HepG2 (cell line): Measurements from ENCODE around the gene GP1BA. TPM values are rescaled to one million over a fixed set of nuclear protein-coding genes. Genes with fewer than 3 reads are reported as not detected.

Source experiments
- ADNP ChIP-seq: sonication (generic); formaldehyde crosslinking; IDR thresholded peaks from 2 replicates; pipeline ENCODE4 v1.4.0; 2020; ENCODE audit warnings: missing genetic modification reagents
- CEBPB ChIP-seq: IDR thresholded peaks from 2 replicates; pipeline ENCODE4 v1.6.1; 2011; ENCODE audit warnings: low read depth, low read length, improper control_type of control experiment, borderline replicate concordance
- DR1 ChIP-seq: sonication (generic); formaldehyde crosslinking; IDR thresholded peaks from 2 replicates; pipeline ENCODE4 v1.8.0; 2021; ENCODE audit warnings: mild to moderate bottlenecking, missing genetic modification reagents, inconsistent platforms
- FOXO1 ChIP-seq: sonication (generic); formaldehyde crosslinking; IDR thresholded peaks from 2 replicates; pipeline ENCODE4 v1.4.0; 2020; ENCODE audit warnings: missing genetic modification reagents
- HDAC6 ChIP-seq: fragments of 200-600 bp; sonication (generic); IDR thresholded peaks from 2 replicates; pipeline ENCODE4 v1.7.0; 2017; ENCODE audit warnings: mild to moderate bottlenecking, antibody characterized with exemption, low read length, low read depth
- KDM5A ChIP-seq: fragments of 200-600 bp; sonication (generic); IDR thresholded peaks from 2 replicates; pipeline ENCODE4 v1.7.0; 2018; ENCODE audit warnings: antibody characterized with exemption, mild to moderate bottlenecking, low read length, borderline replicate concordance
- KLF12 ChIP-seq: sonication (generic); formaldehyde crosslinking; IDR thresholded peaks from 2 replicates; pipeline ENCODE4 v1.4.0; 2020; ENCODE audit warnings: missing genetic modification reagents, borderline replicate concordance
- MBNL3 ChIP-seq: fragments of 250-450 bp; sonication (Bioruptor Pico); conservative IDR thresholded peaks from 2 replicates; pipeline ENCODE4 v1.8.0; 2022; ENCODE audit warnings: mild to moderate bottlenecking, inconsistent platforms
- PRMT3 ChIP-seq: sonication (generic); formaldehyde crosslinking; IDR thresholded peaks from 2 replicates; pipeline ENCODE4 v1.8.1; 2022; ENCODE audit warnings: low read depth, mild to moderate bottlenecking, moderate library complexity, missing genetic modification reagents, borderline replicate concordance
- RFXAP ChIP-seq: sonication (generic); formaldehyde crosslinking; IDR thresholded peaks from 2 replicates; pipeline ENCODE4 v1.4.0; 2020; ENCODE audit warnings: missing genetic modification reagents, borderline replicate concordance
- RORA ChIP-seq: sonication (generic); formaldehyde crosslinking; IDR thresholded peaks from 2 replicates; pipeline ENCODE4 v1.5.0; 2020; ENCODE audit warnings: mild to moderate bottlenecking, missing genetic modification reagents, moderate library complexity
- SIN3B ChIP-seq: fragments of 150-350 bp; IDR thresholded peaks from 2 replicates; pipeline ENCODE4 v1.6.1; 2014; ENCODE audit warnings: low read length
- STAG1 ChIP-seq: sonication (generic); formaldehyde crosslinking; IDR thresholded peaks from 2 replicates; pipeline ENCODE4 v1.4.0; 2020; ENCODE audit warnings: missing genetic modification reagents
- TAF1 ChIP-seq: sonication (generic); formaldehyde crosslinking; IDR thresholded peaks from 2 replicates; pipeline ENCODE4 v1.4.0; 2020; ENCODE audit warnings: missing genetic modification reagents
- TRIM24 ChIP-seq: sonication (generic); formaldehyde crosslinking; IDR thresholded peaks from 2 replicates; pipeline ENCODE4 v1.8.0; 2022; ENCODE audit warnings: mild to moderate bottlenecking, missing genetic modification reagents
- YEATS4 ChIP-seq: sonication (generic); formaldehyde crosslinking; IDR thresholded peaks from 2 replicates; pipeline ENCODE4 v1.4.0; 2020; ENCODE audit warnings: missing genetic modification reagents, borderline replicate concordance
- ZNF607 ChIP-seq: sonication (generic); formaldehyde crosslinking; IDR thresholded peaks from 2 replicates; pipeline ENCODE4 v1.5.1; 2020; ENCODE audit warnings: missing genetic modification reagents, mild to moderate bottlenecking, borderline replicate concordance
- ZNF780A ChIP-seq: sonication (generic); formaldehyde crosslinking; IDR thresholded peaks from 2 replicates; pipeline ENCODE4 v1.8.0; 2022; ENCODE audit warnings: mild to moderate bottlenecking, missing genetic modification reagents, moderate library complexity
- ZNF816 ChIP-seq: sonication (generic); formaldehyde crosslinking; IDR thresholded peaks from 2 replicates; pipeline ENCODE4 v1.8.0; 2022; ENCODE audit warnings: missing genetic modification reagents, mild to moderate bottlenecking, borderline replicate concordance
- polyA plus RNA-seq, 8 experiments: library from polyadenylated mRNA; depleted of rRNA in 3 of 8; stranded (reverse) in 7 of 8; unstranded in 1 of 8; fragments of >200 nt; fragmentation: Illumina TruSeq in 4 of 8; extraction: Trizol in 4 of 8; gene quantifications; 2 replicates each; pipeline versions ENCODE4 v1.2.1 to v1.2.3, GENCODE V29; 2011 to 2016; ENCODE audit warnings: low read depth in 4 of 8, missing spikeins in 1 of 8, mixed read lengths in 1 of 8; ENCODE audit not compliant: insufficient read depth in 1 of 8
- total RNA-seq, 5 experiments: library from RNA; depleted of rRNA; stranded (reverse); fragments of >200 nt; fragmentation: Illumina TruSeq; extraction: Trizol; gene quantifications; 2 replicates each; pipeline ENCODE4 v1.2.3, GENCODE V29; 2016; ENCODE audit warnings: low read depth in 1 of 5
- TF ChIP-seq, protein P1 (sequence below): sonication (generic); formaldehyde crosslinking; IDR thresholded peaks from 2 replicates; pipeline ENCODE4 v1.4.0; 2020; ENCODE audit warnings: mild to moderate bottlenecking, missing genetic modification reagents, borderline replicate concordance
- TF ChIP-seq, protein P2 (sequence below): sonication (generic); formaldehyde crosslinking; IDR thresholded peaks from 2 replicates; pipeline ENCODE4 v1.4.0; 2020; ENCODE audit warnings: missing genetic modification reagents
- TF ChIP-seq, protein P3 (sequence below), 2 experiments: sonication (generic) in 1 of 2; formaldehyde crosslinking in 1 of 2; IDR thresholded peaks; 2 replicates each; pipeline versions ENCODE4 v1.4.0 to v1.6.1; 2018 to 2020; ENCODE audit warnings: missing genetic modification reagents in 2 of 2, borderline replicate concordance in 1 of 2, low read depth in 1 of 2, mild to moderate bottlenecking in 1 of 2, missing biosample characterization in 1 of 2

The GP1BA gene
- total and polyA plus RNA-seq, 2 of the 13 experiments (the other 11 are each of a cell fraction or from before 2014, with no cell fraction given): not detected

DNA sequence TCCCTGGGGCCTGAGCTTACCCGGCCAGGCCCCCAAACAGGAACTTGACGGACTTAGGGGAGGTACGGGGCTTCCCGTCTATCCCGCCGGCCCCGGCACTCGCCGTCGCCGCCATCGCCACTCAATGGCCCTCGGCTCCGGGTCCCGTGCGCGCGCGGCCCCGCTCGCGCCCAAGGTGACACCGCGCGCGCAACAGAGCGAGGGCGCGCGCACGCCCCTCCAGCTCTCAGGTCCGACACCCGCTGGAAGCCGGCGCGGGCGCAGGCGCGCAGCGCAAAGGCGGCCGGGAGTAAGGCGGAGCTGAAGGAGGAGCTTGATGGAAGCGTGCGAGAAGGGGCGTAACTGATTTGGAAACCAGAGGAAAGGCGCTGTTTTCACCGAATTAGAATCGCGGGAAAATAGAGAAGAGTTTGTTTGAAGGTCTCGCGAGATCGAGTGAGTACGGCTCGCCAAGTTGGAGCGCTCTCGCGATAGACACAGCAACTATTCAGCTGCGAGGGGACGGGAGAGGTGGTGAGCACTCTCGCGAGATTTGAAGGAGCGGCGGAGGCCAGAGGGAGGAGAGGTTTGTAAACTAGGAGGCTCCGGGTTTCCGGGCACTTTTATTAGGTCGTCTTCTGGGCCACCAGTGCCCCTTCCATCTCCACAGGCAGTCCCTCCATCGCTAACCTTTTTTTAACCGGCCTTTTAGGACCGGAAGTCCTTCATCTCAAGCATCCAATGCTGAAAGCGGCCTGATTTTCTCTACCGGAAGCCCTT is 7.9 kb downstream of the GP1BA start, which contains the start of the genes RNF167 and SLC25A11 (continued):
- TF ChIP-seq, protein P1, sequence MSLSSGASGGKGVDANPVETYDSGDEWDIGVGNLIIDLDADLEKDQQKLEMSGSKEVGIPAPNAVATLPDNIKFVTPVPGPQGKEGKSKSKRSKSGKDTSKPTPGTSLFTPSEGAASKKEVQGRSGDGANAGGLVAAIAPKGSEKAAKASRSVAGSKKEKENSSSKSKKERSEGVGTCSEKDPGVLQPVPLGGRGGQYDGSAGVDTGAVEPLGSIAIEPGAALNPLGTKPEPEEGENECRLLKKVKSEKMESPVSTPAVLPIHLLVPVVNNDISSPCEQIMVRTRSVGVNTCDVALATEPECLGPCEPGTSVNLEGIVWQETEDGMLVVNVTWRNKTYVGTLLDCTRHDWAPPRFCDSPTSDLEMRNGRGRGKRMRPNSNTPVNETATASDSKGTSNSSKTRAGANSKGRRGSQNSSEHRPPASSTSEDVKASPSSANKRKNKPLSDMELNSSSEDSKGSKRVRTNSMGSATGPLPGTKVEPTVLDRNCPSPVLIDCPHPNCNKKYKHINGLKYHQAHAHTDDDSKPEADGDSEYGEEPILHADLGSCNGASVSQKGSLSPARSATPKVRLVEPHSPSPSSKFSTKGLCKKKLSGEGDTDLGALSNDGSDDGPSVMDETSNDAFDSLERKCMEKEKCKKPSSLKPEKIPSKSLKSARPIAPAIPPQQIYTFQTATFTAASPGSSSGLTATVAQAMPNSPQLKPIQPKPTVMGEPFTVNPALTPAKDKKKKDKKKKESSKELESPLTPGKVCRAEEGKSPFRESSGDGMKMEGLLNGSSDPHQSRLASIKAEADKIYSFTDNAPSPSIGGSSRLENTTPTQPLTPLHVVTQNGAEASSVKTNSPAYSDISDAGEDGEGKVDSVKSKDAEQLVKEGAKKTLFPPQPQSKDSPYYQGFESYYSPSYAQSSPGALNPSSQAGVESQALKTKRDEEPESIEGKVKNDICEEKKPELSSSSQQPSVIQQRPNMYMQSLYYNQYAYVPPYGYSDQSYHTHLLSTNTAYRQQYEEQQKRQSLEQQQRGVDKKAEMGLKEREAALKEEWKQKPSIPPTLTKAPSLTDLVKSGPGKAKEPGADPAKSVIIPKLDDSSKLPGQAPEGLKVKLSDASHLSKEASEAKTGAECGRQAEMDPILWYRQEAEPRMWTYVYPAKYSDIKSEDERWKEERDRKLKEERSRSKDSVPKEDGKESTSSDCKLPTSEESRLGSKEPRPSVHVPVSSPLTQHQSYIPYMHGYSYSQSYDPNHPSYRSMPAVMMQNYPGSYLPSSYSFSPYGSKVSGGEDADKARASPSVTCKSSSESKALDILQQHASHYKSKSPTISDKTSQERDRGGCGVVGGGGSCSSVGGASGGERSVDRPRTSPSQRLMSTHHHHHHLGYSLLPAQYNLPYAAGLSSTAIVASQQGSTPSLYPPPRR (CRISPR knock-in tag): no peak
- TF ChIP-seq, protein P2, sequence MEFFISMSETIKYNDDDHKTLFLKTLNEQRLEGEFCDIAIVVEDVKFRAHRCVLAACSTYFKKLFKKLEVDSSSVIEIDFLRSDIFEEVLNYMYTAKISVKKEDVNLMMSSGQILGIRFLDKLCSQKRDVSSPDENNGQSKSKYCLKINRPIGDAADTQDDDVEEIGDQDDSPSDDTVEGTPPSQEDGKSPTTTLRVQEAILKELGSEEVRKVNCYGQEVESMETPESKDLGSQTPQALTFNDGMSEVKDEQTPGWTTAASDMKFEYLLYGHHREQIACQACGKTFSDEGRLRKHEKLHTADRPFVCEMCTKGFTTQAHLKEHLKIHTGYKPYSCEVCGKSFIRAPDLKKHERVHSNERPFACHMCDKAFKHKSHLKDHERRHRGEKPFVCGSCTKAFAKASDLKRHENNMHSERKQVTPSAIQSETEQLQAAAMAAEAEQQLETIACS (CRISPR knock-in tag): peak; percentile 100
- TF ChIP-seq TRIM24 (no peak), ADNP (CRISPR knock-in tag) (no peak), RORA (CRISPR knock-in tag) (no peak), MBNL3 (CRISPR knock-in tag) (no peak), CEBPB (no peak), SIN3B (no peak), ZNF607 (0 out of 2 replicates have a peak, but pooled peaks have one; percentile 18), RFXAP (CRISPR knock-in tag) (peak; percentile 64; the same call in 1 of the 2 replicates), KLF12 (CRISPR knock-in tag) (no peak), PRMT3 (CRISPR knock-in tag) (no peak), HDAC6 (no peak), ZNF780A (CRISPR knock-in tag) (no peak), KDM5A (peak; percentile 94), YEATS4 (CRISPR knock-in tag) (peak; percentile 77; the same call in 1 of the 2 replicates), STAG1 (no peak), ZNF816 (CRISPR knock-in tag) (no peak), TAF1 (peak; percentile 74), DR1 (CRISPR knock-in tag) (peak; percentile 58), FOXO1 (no peak)
- TF ChIP-seq, protein P3, sequence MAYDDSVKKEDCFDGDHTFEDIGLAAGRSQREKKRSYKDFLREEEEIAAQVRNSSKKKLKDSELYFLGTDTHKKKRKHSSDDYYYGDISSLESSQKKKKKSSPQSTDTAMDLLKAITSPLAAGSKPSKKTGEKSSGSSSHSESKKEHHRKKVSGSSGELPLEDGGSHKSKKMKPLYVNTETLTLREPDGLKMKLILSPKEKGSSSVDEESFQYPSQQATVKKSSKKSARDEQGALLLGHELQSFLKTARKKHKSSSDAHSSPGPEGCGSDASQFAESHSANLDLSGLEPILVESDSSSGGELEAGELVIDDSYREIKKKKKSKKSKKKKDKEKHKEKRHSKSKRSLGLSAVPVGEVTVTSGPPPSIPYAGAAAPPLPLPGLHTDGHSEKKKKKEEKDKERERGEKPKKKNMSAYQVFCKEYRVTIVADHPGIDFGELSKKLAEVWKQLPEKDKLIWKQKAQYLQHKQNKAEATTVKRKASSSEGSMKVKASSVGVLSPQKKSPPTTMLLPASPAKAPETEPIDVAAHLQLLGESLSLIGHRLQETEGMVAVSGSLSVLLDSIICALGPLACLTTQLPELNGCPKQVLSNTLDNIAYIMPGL (CRISPR knock-in tag; IDR thresholded peaks at IDR 0.05; ENCODE audit: borderline replicate concordance in 1 of 2, low read depth in 1 of 2): peak; percentile 19 to 45; a peak in 1 of 4 replicates
